Stimulated activated memory B cell treated with anti-CD40 and anti-IgM and Interleukin-4, amounts not matched to agents 10 μg/mL and 1 μg/mL and 100 μg/mL, for 72 hours (primary cell): ENCODE results near the gene LMAN2.
A peak's percentile ranks its signal among the peaks of the same experiment; 100 is the strongest.
"Not testable (repeated sequence)": the region's sequence is repeated elsewhere in the genome, so short reads cannot be mapped to it uniquely, and the experiment has no call there.

Experiments
- ATAC-seq: fragments of 150-1000 bp; cut with Tn5 transposase; 2 replicates; pipeline ENCODE4 v1.10.0; 2021
- H3K27ac Mint-ChIP-seq: one replicate; pipeline ENCODE4 v1.8.0; 2022; ENCODE audit warnings: mild to moderate bottlenecking, mixed read lengths
- H3K27me3 Mint-ChIP-seq: one replicate; pipeline ENCODE4 v1.8.0; 2022; ENCODE audit warnings: mixed read lengths
- H3K36me3 Mint-ChIP-seq: one replicate; pipeline ENCODE4 v1.8.0; 2022; ENCODE audit warnings: mixed read lengths
- H3K4me1 Mint-ChIP-seq: one replicate; pipeline ENCODE4 v1.8.0; 2022; ENCODE audit warnings: mixed read lengths
- H3K4me3 Mint-ChIP-seq: one replicate; pipeline ENCODE4 v1.8.0; 2022; ENCODE audit warnings: mild to moderate bottlenecking, moderate library complexity, mixed read lengths
- H3K9me3 Mint-ChIP-seq: one replicate; pipeline ENCODE4 v1.8.0; 2022; ENCODE audit warnings: mixed read lengths

LMAN2 gene

DNA sequence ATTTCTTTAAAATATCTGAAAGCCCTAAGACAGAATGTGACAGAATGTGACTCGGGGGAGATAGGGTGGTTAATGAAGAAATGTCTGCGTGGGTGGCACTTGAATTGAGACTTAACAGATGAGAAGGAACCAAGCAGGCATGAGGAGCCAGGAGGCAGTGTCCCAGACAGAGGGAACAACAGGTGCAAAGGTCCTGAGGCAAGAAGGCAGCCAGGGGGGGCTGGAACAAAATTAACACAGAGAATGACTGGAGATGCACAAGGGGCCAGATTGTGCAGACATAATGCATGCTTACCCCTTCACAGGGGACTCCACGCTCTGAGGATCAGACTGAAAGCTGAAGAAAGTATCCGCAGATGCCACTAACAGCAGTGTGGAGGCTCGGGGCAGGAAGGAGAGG, 1.7 kb downstream of the LMAN2 start:
- Mint-ChIP-seq H3K4me3 (peak overlapping the region; percentile 75), H3K36me3 (peaks cover 15% of the 10 kb centered on the region), H3K27me3 (no peaks in the 10 kb centered on the region), H3K9me3 (no peaks in the 10 kb centered on the region), H3K4me1 (peaks cover 47% of the 10 kb centered on the region), H3K27ac (peak overlapping the region; percentile 4)
- ATAC-seq = no peak

DNA sequence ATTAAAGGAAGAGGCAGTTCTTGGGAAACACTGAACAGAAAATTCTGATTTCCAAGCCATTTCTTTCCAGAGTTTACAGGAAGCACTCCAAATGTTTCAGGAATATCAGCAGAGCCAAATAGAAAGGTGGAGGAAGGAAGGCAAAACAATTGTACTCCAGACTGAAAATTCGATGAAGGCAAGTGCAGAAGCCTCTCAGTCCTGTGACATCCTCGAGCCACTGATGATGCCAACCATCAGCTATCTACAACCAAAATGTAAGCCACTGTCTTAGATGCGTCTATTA, 2.2 kb downstream of the LMAN2 start:
- Mint-ChIP-seq H3K36me3 (peaks cover 19% of the 10 kb centered on the region), H3K9me3 (no peaks in the 10 kb centered on the region), H3K4me3 (peak overlapping the region; percentile 75), H3K27ac (no peak overlapping the region), H3K4me1 (peaks cover 42% of the 10 kb centered on the region), H3K27me3 (no peaks in the 10 kb centered on the region)
- ATAC-seq = no peak

GRCh38 chr5:177347699-177348098, 3.8 kb downstream of the LMAN2 start:
- peaks cover 25% of the 10 kb centered on the region for H3K36me3 Mint-ChIP-seq
- H3K9me3 Mint-ChIP-seq = no peaks in the 10 kb centered on the region
- H3K27me3 Mint-ChIP-seq = no peaks in the 10 kb centered on the region
- no peak for ATAC-seq
- H3K4me1 Mint-ChIP-seq = peaks cover 48% of the 10 kb centered on the region
- H3K27ac Mint-ChIP-seq = no peak overlapping the region
- H3K4me3 Mint-ChIP-seq = no peak overlapping the region

DNA sequence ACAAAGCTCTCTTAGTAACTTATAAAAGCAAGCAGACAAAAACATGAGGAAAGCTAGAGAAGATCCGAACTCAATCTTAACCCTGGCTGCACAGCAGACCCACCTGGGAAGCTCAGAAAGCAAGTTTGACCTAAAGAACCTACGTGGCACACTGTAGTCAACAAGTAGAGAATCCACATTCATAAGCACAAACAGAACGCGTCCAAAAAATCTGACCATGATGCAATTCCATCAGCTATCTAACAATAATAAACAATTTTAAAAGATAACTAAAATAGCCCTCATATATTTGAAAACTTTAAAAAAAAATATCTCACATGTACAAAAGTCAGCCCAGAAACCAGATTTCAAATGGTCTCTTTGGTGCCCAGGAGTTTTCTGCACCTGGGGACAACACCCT, 4.6 kb downstream of the LMAN2 start:
- no peak for ATAC-seq
- Mint-ChIP-seq H3K4me1 (peaks cover 44% of the 10 kb centered on the region), H3K4me3 (no peak overlapping the region), H3K27ac (no peak overlapping the region), H3K27me3 (no peaks in the 10 kb centered on the region), H3K36me3 (peaks cover 27% of the 10 kb centered on the region), H3K9me3 (no peaks in the 10 kb centered on the region)

DNA sequence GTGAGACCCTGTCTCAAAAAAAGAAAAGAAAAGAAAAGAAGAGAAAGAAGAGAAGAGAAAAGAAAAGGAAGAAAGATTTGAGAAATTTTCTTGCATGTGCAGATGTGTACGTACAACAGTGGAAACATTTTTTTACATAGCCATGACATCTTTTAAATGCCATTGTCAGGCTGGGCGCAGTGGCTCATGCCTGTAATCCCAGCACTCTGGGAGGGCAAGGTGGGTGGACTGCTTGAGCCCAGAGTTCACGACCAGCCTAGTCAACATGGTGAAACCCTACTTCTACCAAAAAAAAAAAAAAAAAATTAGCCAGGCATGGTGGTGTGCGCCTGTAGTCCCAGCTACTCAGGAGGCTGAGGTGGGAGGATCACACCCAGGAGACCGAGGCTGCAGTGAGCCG, 6.6 kb downstream of the LMAN2 start:
- no peak overlapping the region for H3K4me3 Mint-ChIP-seq
- no peaks in the 10 kb centered on the region for H3K27me3 Mint-ChIP-seq
- no peak overlapping the region for H3K27ac Mint-ChIP-seq
- no peaks in the 10 kb centered on the region for H3K9me3 Mint-ChIP-seq
- H3K36me3 Mint-ChIP-seq = peaks cover 37% of the 10 kb centered on the region
- H3K4me1 Mint-ChIP-seq = peaks cover 43% of the 10 kb centered on the region
- ATAC-seq = no peak

DNA sequence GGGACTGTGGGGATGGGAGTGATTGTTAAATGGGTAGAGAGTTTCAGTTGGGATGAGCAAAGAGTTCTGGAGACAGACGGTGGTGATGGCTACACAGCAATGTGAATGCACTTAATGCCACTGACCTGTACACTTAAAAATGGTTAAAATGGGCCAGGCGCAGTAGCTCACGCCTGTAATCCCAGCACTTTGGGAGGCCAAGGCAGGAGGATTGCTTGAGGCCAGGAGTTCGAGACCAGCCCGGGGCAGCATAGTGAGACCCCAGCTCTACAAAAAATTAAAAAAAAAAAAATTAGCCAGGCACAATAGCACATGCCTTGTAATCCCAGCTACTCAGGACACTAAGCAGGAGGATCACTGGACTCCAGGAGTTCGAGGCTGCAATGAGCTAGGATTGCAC, 7.7 kb downstream of the LMAN2 start:
- Mint-ChIP-seq H3K4me3 (no peak overlapping the region), H3K4me1 (peaks cover 39% of the 10 kb centered on the region), H3K9me3 (no peaks in the 10 kb centered on the region), H3K27me3 (no peaks in the 10 kb centered on the region), H3K27ac (no peak overlapping the region), H3K36me3 (peaks cover 37% of the 10 kb centered on the region)
- ATAC-seq = no peak

- H3K27ac Mint-ChIP-seq, ATAC-seq, H3K27me3 Mint-ChIP-seq, H3K9me3 Mint-ChIP-seq, H3K4me3 Mint-ChIP-seq: not testable (repeated sequence)
- Mint-ChIP-seq H3K4me1 (peaks cover 39% of the 10 kb centered on the region), H3K36me3 (peaks cover 40% of the 10 kb centered on the region)
These were observed 8.5 kb downstream of the LMAN2 start for GRCh38 chr5:177343000-177343399.

GRCh38 chr5:177339107-177339638, 12.3 kb downstream of the LMAN2 start:
- Mint-ChIP-seq H3K4me1 (peaks cover 33% of the 10 kb centered on the region), H3K27me3 (no peaks in the 10 kb centered on the region), H3K9me3 (no peaks in the 10 kb centered on the region), H3K27ac (no peak overlapping the region), H3K36me3 (peaks cover 60% of the 10 kb centered on the region), H3K4me3 (no peak overlapping the region)
- ATAC-seq = no peak

- no peak overlapping the region for H3K27ac Mint-ChIP-seq
- H3K36me3 Mint-ChIP-seq = peaks cover 63% of the 10 kb centered on the region
- no peaks in the 10 kb centered on the region for H3K27me3 Mint-ChIP-seq
- H3K4me3 Mint-ChIP-seq = no peak overlapping the region
- peaks cover 29% of the 10 kb centered on the region for H3K4me1 Mint-ChIP-seq
- ATAC-seq = no peak
- H3K9me3 Mint-ChIP-seq = no peaks in the 10 kb centered on the region
These were observed 13.0 kb downstream of the LMAN2 start for GRCh38 chr5:177338251-177339106.

GRCh38 chr5:177336603-177337494, 14.6 kb downstream of the LMAN2 start:
- H3K4me3 Mint-ChIP-seq = no peak overlapping the region
- no peaks in the 10 kb centered on the region for H3K9me3 Mint-ChIP-seq
- peak overlapping the region; percentile 42 for H3K27ac Mint-ChIP-seq
- no peaks in the 10 kb centered on the region for H3K27me3 Mint-ChIP-seq
- ATAC-seq = no peak
- peaks cover 71% of the 10 kb centered on the region for H3K36me3 Mint-ChIP-seq
- H3K4me1 Mint-ChIP-seq = peaks cover 34% of the 10 kb centered on the region

DNA sequence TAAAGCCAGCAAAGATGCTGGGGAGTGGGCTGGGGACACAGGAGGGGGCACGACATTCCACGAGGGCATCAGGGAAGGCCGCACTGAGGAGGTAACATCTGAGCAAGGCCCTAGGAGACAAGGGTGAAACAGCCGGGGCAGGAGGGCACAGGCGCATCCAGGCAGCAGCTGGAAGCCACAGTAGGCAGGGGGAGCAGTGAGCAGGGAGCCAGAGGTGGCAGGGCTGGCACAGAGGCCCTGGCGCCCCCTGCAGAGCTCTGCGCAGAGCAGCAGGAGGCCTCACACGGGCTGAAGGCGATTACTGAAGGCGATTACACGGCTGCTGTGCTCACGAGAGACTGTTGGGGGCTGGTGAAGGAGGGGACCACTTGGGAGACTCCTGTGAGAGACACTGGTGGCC, 15.4 kb downstream of the LMAN2 start:
- no peaks in the 10 kb centered on the region for H3K9me3 Mint-ChIP-seq
- no peak overlapping the region for H3K4me3 Mint-ChIP-seq
- H3K27me3 Mint-ChIP-seq = no peaks in the 10 kb centered on the region
- ATAC-seq = no peak
- peak overlapping the region; percentile 42 for H3K27ac Mint-ChIP-seq
- peaks cover 34% of the 10 kb centered on the region for H3K4me1 Mint-ChIP-seq
- peaks cover 71% of the 10 kb centered on the region for H3K36me3 Mint-ChIP-seq

DNA sequence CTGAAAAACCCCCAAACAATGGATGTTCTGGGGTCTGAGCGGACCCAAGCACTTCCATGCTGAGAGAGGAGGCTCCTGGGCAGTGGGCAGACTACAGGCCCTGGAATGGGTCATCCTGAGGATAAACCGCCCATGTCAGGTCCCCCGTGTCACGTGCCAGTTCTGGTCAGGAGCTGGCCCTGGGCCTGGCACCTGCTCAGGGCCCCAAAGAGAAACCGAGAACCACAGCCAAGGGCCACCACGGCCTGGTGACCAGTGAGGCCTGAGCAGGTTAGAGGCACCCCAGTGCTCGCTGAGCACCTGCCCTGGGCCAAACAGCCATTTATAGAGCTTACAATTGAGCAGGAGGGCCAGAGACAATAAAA, 15.8 kb downstream of the LMAN2 start:
- Mint-ChIP-seq H3K9me3 (no peaks in the 10 kb centered on the region), H3K27ac (peak overlapping the region; percentile 42), H3K36me3 (peaks cover 73% of the 10 kb centered on the region), H3K27me3 (no peaks in the 10 kb centered on the region), H3K4me3 (no peak overlapping the region), H3K4me1 (peaks cover 34% of the 10 kb centered on the region)
- no peak for ATAC-seq

DNA sequence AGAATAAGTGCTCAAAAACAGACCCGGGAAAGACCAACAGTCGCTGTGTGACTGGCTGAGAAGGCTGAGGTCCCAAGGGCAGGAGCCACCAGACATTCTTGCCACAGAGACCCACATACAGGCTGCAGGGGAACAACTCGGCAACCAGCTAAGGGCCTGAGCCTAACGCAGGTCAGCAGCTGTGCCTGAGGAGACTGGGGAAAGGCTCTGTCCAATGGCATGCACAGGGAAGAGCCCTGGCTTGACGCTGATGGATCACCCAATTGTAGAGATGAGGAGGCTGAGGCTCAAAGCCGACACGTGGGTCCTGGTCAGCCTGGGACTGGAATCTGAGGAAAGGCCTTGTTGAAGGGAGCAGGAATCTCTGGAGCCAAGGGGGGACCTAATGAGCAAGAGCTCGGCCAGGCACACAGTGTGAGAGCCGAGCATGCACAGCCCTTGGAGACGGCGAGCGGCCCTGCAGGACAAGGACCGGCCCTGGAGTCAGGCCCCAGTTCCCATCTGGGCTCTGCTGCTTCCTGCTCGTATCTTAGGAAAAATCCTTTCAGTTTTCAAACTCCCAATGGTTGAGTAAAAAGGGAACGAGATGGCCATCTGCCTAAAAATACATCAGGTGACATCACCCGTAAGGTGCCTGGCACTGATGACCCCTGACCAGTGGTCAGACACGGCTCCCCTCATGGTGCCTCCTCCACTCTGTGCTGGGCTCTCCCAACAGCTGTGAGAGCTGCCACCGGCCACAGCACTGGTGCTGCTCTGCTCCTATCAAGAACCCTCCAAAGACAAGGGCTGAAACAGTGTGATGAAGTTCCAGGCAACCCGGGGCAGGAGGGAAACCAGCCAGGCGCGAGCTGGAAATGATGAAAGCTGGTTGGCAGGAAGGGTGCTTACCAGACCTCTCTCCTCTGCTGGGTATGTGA, 16.4 kb downstream of the LMAN2 start:
- no peaks in the 10 kb centered on the region for H3K9me3 Mint-ChIP-seq

DNA sequence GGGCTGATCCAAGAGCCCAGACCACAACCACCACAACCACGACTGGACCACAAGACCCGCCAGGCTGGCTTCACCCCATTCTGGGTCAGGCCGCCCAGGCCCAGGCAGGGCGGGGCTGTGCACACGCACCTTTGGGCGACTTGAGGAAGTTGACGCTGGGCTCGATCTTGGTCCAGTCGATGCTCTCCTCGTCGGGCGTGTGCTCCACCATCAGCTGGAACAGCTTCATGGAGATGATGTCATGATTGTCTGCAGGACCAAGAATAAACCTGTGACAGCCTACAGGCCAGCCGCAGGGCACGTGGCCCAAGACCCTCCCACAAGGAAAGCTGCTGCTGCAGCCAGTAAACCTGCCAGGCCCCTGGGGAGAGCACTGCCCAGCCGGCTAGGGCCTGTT, 17.3 kb downstream of the LMAN2 start:
- peak overlapping the region; percentile 45 for H3K27ac Mint-ChIP-seq
- H3K4me1 Mint-ChIP-seq = peaks cover 24% of the 10 kb centered on the region
- no peaks in the 10 kb centered on the region for H3K27me3 Mint-ChIP-seq
- no peaks in the 10 kb centered on the region for H3K9me3 Mint-ChIP-seq
- H3K4me3 Mint-ChIP-seq = no peak overlapping the region
- ATAC-seq = no peak
- peaks cover 77% of the 10 kb centered on the region for H3K36me3 Mint-ChIP-seq

More for the DNA sequence above, 16.4 kb downstream of the LMAN2 start:
- Mint-ChIP-seq H3K4me1 (peaks cover 33% of the 10 kb centered on the region), H3K36me3 (peaks cover 78% of the 10 kb centered on the region), H3K27me3 (no peaks in the 10 kb centered on the region), H3K27ac (peak overlapping the region; percentile 42), H3K4me3 (no peak overlapping the region)
- ATAC-seq = no peak
